GM23338 (cell line): ENCODE data around the gene FBL. TPM values are rescaled to one million over a fixed set of nuclear protein-coding genes. Genes with fewer than 3 reads are reported as not detected.

Source experiments
- ATAC-seq: fragments of 200-7000 bp; cut with Tn5 transposase; 3 replicates; pipeline ENCODE4 v1.9.1; 2020
- DNase-seq: peaks from one replicate; pipeline ENCODE4 v3.0.0-alpha.2; 2015; ENCODE audit warnings: low spot score
- H2AFZ ChIP-seq: fragments of 200-600 bp; sonication (generic); 2 replicates; pipeline ENCODE4 v1.8.0; 2016; ENCODE audit warnings: antibody characterized with exemption, mild to moderate bottlenecking, moderate library complexity
- H3F3A ChIP-seq: fragments of 200-600 bp; sonication (generic); replicated peaks from 2 replicates; pipeline ENCODE4 v1.8.0; 2017; ENCODE audit warnings: antibody characterized with exemption, mixed run types, low read depth
- H3K27ac ChIP-seq: fragments of 200-600 bp; sonication (generic); 2 replicates; pipeline ENCODE4 v1.6.1; 2016; ENCODE audit warnings: low read depth
- H3K27me3 ChIP-seq: fragments of 200-600 bp; sonication (generic); 2 replicates; pipeline ENCODE4 v1.8.0; 2016; ENCODE audit warnings: mild to moderate bottlenecking, mixed run types, moderate library complexity; ENCODE audit not compliant: insufficient read depth
- H3K36me3 ChIP-seq: fragments of 200-600 bp; sonication (generic); 2 replicates; pipeline ENCODE4 v1.8.0; 2016; ENCODE audit warnings: mild to moderate bottlenecking; ENCODE audit not compliant: insufficient read depth
- H3K4me1 ChIP-seq: fragments of 200-600 bp; sonication (generic); 2 replicates; pipeline ENCODE4 v1.8.0; 2016; ENCODE audit warnings: mild to moderate bottlenecking, moderate library complexity; ENCODE audit not compliant: insufficient read depth
- H3K4me2 ChIP-seq: fragments of 200-600 bp; sonication (generic); 2 replicates; pipeline ENCODE4 v1.7.1; 2017; ENCODE audit warnings: mixed run types
- H3K4me3 ChIP-seq: fragments of 200-600 bp; sonication (generic); 2 replicates; pipeline ENCODE4 v1.6.1; 2016; ENCODE audit warnings: mixed run types
- H3K79me2 ChIP-seq: fragments of 200-600 bp; sonication (generic); replicated peaks from 2 replicates; pipeline ENCODE4 v1.8.0; 2017; ENCODE audit warnings: mild to moderate bottlenecking; ENCODE audit not compliant: insufficient read depth
- H3K9me2 ChIP-seq: fragments of 200-600 bp; sonication (generic); 2 replicates; pipeline ENCODE4 v1.8.0; 2017; ENCODE audit not compliant: insufficient read depth
- H4K20me1 ChIP-seq: fragments of 200-600 bp; sonication (generic); replicated peaks from 2 replicates; pipeline ENCODE4 v1.8.0; 2017; ENCODE audit warnings: mild to moderate bottlenecking; ENCODE audit not compliant: insufficient read depth
- H3K27ac Mint-ChIP-seq: 2 replicates; pipeline ENCODE4 v1.8.0; 2020; ENCODE audit warnings: inconsistent platforms, mild to moderate bottlenecking, moderate library complexity, mixed read lengths
- H3K27me3 Mint-ChIP-seq: 3 replicates; pipeline ENCODE4 v1.8.0; 2022; ENCODE audit warnings: low read depth, mild to moderate bottlenecking, moderate library complexity, mixed read lengths, inconsistent platforms; ENCODE audit not compliant: insufficient read depth, poor library complexity
- H3K36me3 Mint-ChIP-seq: 3 replicates; pipeline ENCODE4 v1.8.0; 2021; ENCODE audit warnings: low read depth, mild to moderate bottlenecking, inconsistent platforms, moderate library complexity, mixed read lengths
- H3K4me1 Mint-ChIP-seq: 3 replicates; pipeline ENCODE4 v1.8.0; 2020; ENCODE audit warnings: mild to moderate bottlenecking, inconsistent platforms, mixed read lengths
- H3K4me3 Mint-ChIP-seq: 3 replicates; pipeline ENCODE4 v1.8.0; 2021; ENCODE audit warnings: moderate library complexity, mild to moderate bottlenecking, inconsistent platforms, mixed read lengths
- H3K9me3 Mint-ChIP-seq: 3 replicates; pipeline ENCODE4 v1.8.0; 2020; ENCODE audit warnings: moderate library complexity, mild to moderate bottlenecking, inconsistent platforms, mixed read lengths
- CREB1 ChIP-seq: fragments of 250-450 bp; sonication (Bioruptor Pico); IDR thresholded peaks from 2 replicates; pipeline ENCODE4 v1.5.0; 2020; ENCODE audit warnings: low read depth, mild to moderate bottlenecking, moderate library complexity
- EZH2phosphoT487 ChIP-seq: fragments of 200-600 bp; sonication (generic); IDR thresholded peaks from one replicate; pipeline ENCODE4 v1.8.1; 2018; ENCODE audit warnings: antibody characterized with exemption; ENCODE audit not compliant: unreplicated experiment
- JUNB ChIP-seq: IDR thresholded peaks from one replicate; pipeline ENCODE4 v1.6.1; 2016; ENCODE audit warnings: antibody characterized with exemption; ENCODE audit not compliant: unreplicated experiment
- NANOG ChIP-seq: IDR thresholded peaks from 2 replicates; pipeline ENCODE4 v1.6.1; 2016; ENCODE audit warnings: antibody characterized with exemption, borderline replicate concordance
- POLR2AphosphoS5 ChIP-seq: IDR thresholded peaks from 2 replicates; pipeline ENCODE4 v1.6.1; 2016; ENCODE audit warnings: antibody characterized with exemption, low read depth
- ZNF114 ChIP-seq: fragments of 250-450 bp; sonication (Bioruptor Pico); IDR thresholded peaks from 2 replicates; pipeline ENCODE4 v1.5.0; 2020; ENCODE audit warnings: mild to moderate bottlenecking, moderate library complexity
- ZNF331 ChIP-seq: fragments of 250-450 bp; sonication (Bioruptor Pico); IDR thresholded peaks from 2 replicates; pipeline ENCODE4 v1.5.0; 2020; ENCODE audit warnings: low read depth, mild to moderate bottlenecking, moderate library complexity
- polyA plus RNA-seq: library from polyadenylated mRNA; unstranded; fragments of >200 nt; fragmentation: Nextera tagmentation; extraction: Ambion mirVana; gene quantifications from 2 replicates; pipeline ENCODE4 v1.2.1, GENCODE V29; 2016
- total RNA-seq: library from RNA; depleted of rRNA; stranded (reverse); fragments of >200 nt; shearing (Covaris generic); gene quantifications from 2 replicates; pipeline ENCODE4 v1.2.3, GENCODE V29; 2014
- TF ChIP-seq, protein P1 (sequence below): IDR thresholded peaks from 2 replicates; pipeline ENCODE4 v1.6.1; 2016; ENCODE audit warnings: antibody characterized with exemption
- TF ChIP-seq, protein P2 (sequence below), 2 experiments: fragments of 200-600 bp in 1 of 2; sonication (generic) in 1 of 2; conservative IDR thresholded peaks; 2 replicates each; pipeline versions ENCODE4 v1.5.1 to v1.6.1; 2016 to 2017; ENCODE audit warnings: antibody characterized with exemption in 2 of 2, low read depth in 2 of 2, mild to moderate bottlenecking in 2 of 2, moderate library complexity in 1 of 2
- TF ChIP-seq, protein P3 (sequence below): fragments of 250-450 bp; sonication (Bioruptor Pico); IDR thresholded peaks from 2 replicates; pipeline ENCODE4 v1.5.0; 2020; ENCODE audit warnings: mild to moderate bottlenecking, moderate library complexity

Gene FBL
- total and polyA plus RNA-seq, 2 experiments from 2014 or later, result 403 to 553 TPM

DNA sequence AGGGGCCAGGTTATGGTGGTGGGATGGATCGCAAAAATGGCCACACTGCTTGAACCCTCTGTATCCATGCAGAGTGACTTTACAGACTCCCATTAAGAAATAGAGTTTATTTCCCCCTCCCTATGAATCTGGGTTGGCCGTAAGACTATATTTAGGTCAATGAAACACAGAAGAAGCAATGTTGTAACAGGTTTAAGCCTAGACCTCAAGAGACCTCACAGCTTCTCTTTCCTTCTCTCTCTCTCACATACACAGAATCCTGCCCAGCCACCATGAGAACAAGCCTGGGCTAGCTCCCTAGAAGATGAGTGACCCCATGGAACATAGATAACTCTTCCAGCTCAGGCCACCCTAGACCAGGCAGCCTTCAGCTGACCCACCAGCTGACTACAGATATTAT, 21.0 kb upstream of the FBL start:
- Histone ChIP-seq H3K9me2 (no peaks in the 10 kb centered on the region), H3K4me2 (no peak overlapping the region), H3K27me3 (no peaks in the 10 kb centered on the region), H3F3A (no peaks in the 10 kb centered on the region), H3K36me3 (no peaks in the 10 kb centered on the region), H3K27ac (no peak overlapping the region), H4K20me1 (no peaks in the 10 kb centered on the region), H2AFZ (no peak overlapping the region), H3K4me1 (no peaks in the 10 kb centered on the region), H3K4me3 (no peak overlapping the region), H3K79me2 (no peaks in the 10 kb centered on the region)
- TF ChIP-seq CREB1 (CRISPR knock-in tag), result no peak
- no peak for TF ChIP-seq EZH2phosphoT487
- TF ChIP-seq ZNF331 (CRISPR knock-in tag), result no peak
- no peak for TF ChIP-seq POLR2AphosphoS5
- TF ChIP-seq, protein P1, sequence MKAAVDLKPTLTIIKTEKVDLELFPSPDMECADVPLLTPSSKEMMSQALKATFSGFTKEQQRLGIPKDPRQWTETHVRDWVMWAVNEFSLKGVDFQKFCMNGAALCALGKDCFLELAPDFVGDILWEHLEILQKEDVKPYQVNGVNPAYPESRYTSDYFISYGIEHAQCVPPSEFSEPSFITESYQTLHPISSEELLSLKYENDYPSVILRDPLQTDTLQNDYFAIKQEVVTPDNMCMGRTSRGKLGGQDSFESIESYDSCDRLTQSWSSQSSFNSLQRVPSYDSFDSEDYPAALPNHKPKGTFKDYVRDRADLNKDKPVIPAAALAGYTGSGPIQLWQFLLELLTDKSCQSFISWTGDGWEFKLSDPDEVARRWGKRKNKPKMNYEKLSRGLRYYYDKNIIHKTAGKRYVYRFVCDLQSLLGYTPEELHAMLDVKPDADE, result no peak
- no peak for TF ChIP-seq JUNB
- TF ChIP-seq ZNF114 (CRISPR knock-in tag), result no peak
- TF ChIP-seq, protein P2, sequence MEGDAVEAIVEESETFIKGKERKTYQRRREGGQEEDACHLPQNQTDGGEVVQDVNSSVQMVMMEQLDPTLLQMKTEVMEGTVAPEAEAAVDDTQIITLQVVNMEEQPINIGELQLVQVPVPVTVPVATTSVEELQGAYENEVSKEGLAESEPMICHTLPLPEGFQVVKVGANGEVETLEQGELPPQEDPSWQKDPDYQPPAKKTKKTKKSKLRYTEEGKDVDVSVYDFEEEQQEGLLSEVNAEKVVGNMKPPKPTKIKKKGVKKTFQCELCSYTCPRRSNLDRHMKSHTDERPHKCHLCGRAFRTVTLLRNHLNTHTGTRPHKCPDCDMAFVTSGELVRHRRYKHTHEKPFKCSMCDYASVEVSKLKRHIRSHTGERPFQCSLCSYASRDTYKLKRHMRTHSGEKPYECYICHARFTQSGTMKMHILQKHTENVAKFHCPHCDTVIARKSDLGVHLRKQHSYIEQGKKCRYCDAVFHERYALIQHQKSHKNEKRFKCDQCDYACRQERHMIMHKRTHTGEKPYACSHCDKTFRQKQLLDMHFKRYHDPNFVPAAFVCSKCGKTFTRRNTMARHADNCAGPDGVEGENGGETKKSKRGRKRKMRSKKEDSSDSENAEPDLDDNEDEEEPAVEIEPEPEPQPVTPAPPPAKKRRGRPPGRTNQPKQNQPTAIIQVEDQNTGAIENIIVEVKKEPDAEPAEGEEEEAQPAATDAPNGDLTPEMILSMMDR (conservative IDR thresholded peaks at IDR 0.05; ENCODE audit: low read depth in 2 of 2), result no peak
- TF ChIP-seq NANOG, result no peak
- TF ChIP-seq, protein P3, sequence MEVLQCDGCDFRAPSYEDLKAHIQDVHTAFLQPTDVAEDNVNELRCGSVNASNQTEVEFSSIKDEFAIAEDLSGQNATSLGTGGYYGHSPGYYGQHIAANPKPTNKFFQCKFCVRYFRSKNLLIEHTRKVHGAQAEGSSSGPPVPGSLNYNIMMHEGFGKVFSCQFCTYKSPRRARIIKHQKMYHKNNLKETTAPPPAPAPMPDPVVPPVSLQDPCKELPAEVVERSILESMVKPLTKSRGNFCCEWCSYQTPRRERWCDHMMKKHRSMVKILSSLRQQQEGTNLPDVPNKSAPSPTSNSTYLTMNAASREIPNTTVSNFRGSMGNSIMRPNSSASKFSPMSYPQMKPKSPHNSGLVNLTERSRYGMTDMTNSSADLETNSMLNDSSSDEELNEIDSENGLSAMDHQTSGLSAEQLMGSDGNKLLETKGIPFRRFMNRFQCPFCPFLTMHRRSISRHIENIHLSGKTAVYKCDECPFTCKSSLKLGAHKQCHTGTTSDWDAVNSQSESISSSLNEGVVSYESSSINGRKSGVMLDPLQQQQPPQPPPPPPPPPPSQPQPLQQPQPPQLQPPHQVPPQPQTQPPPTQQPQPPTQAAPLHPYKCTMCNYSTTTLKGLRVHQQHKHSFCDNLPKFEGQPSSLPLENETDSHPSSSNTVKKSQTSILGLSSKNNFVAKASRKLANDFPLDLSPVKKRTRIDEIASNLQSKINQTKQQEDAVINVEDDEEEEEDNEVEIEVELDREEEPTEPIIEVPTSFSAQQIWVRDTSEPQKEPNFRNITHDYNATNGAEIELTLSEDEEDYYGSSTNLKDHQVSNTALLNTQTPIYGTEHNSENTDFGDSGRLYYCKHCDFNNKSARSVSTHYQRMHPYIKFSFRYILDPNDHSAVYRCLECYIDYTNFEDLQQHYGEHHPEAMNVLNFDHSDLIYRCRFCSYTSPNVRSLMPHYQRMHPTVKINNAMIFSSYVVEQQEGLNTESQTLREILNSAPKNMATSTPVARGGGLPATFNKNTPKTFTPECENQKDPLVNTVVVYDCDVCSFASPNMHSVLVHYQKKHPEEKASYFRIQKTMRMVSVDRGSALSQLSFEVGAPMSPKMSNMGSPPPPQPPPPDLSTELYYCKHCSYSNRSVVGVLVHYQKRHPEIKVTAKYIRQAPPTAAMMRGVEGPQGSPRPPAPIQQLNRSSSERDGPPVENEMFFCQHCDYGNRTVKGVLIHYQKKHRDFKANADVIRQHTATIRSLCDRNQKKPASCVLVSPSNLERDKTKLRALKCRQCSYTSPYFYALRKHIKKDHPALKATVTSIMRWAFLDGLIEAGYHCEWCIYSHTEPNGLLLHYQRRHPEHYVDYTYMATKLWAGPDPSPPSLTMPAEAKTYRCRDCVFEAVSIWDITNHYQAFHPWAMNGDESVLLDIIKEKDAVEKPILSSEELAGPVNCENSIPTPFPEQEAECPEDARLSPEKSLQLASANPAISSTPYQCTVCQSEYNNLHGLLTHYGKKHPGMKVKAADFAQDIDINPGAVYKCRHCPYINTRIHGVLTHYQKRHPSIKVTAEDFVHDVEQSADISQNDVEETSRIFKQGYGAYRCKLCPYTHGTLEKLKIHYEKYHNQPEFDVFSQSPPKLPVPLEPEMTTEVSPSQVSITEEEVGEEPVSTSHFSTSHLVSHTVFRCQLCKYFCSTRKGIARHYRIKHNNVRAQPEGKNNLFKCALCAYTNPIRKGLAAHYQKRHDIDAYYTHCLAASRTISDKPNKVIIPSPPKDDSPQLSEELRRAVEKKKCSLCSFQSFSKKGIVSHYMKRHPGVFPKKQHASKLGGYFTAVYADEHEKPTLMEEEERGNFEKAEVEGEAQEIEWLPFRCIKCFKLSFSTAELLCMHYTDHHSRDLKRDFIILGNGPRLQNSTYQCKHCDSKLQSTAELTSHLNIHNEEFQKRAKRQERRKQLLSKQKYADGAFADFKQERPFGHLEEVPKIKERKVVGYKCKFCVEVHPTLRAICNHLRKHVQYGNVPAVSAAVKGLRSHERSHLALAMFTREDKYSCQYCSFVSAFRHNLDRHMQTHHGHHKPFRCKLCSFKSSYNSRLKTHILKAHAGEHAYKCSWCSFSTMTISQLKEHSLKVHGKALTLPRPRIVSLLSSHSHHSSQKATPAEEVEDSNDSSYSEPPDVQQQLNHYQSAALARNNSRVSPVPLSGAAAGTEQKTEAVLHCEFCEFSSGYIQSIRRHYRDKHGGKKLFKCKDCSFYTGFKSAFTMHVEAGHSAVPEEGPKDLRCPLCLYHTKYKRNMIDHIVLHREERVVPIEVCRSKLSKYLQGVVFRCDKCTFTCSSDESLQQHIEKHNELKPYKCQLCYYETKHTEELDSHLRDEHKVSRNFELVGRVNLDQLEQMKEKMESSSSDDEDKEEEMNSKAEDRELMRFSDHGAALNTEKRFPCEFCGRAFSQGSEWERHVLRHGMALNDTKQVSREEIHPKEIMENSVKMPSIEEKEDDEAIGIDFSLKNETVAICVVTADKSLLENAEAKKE (CRISPR knock-in tag), result no peak
- Mint-ChIP-seq H3K9me3 (no peaks in the 10 kb centered on the region), H3K36me3 (no peaks in the 10 kb centered on the region), H3K4me3 (no peak overlapping the region), H3K27me3 (peaks cover 9% of the 10 kb centered on the region), H3K4me1 (peaks cover 8% of the 10 kb centered on the region), H3K27ac (no peak overlapping the region)
- DNase-seq (no peak), ATAC-seq (no peak)
